Measurements from ENCODE around the gene ADISSP. TPM values are rescaled to one million over a fixed set of nuclear protein-coding genes. Genes with fewer than 3 reads are reported as not detected.

Gene ADISSP
- total RNA-seq, 4 donors from 2014 or later = 3.0 to 19.9 (median 16.3) TPM

DNA sequence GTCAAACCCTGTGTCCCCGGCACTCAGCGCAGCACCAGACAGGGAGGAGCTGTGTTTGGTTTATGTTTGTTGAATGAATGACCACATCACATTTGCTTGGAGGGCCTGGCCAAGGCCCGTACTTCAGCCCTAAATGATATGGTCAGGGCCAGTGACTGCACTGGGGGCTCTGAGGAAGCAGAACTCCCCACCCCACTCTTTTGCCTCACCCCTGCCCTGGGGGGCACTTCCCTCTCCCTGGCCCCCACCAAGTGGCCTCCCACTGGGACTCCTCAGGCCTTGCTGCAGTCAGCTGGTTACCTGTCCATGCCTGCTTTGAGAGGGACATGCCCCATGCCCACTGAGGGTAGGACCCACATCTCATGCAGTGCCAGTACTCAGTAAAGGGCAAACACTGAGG lies 2.9 kb downstream of the ADISSP start:
- peak overlapping the region in 2 of 4 donors; percentile 29 to 97 for H3K27ac ChIP-seq
- H3K27me3 ChIP-seq = no peaks in the 10 kb centered on the region
- peaks cover 0 to 58% (median 33%) of the 10 kb centered on the region in 4 donors for H3K4me1 ChIP-seq
- DNase-seq = no peak
- no peaks in the 10 kb centered on the region for H3K9me3 ChIP-seq
- intact Hi-C loops (cut with DNase I; ENCODE audit: low total_unique reads) (no loop called here), in situ Hi-C loops (cut with MboI; ENCODE audit: low pct_ligation_motif_present in 1 of 4, low pct_unique_long_range_greater_than_20kb in 1 of 4, low sequenced_read_pairs in 3 of 4) (no loop called here)
- TF ChIP-seq, protein P1, sequence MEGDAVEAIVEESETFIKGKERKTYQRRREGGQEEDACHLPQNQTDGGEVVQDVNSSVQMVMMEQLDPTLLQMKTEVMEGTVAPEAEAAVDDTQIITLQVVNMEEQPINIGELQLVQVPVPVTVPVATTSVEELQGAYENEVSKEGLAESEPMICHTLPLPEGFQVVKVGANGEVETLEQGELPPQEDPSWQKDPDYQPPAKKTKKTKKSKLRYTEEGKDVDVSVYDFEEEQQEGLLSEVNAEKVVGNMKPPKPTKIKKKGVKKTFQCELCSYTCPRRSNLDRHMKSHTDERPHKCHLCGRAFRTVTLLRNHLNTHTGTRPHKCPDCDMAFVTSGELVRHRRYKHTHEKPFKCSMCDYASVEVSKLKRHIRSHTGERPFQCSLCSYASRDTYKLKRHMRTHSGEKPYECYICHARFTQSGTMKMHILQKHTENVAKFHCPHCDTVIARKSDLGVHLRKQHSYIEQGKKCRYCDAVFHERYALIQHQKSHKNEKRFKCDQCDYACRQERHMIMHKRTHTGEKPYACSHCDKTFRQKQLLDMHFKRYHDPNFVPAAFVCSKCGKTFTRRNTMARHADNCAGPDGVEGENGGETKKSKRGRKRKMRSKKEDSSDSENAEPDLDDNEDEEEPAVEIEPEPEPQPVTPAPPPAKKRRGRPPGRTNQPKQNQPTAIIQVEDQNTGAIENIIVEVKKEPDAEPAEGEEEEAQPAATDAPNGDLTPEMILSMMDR (IDR thresholded peaks at IDR 0.05) = no peak
- TF ChIP-seq EP300 (IDR thresholded peaks at IDR 0.05; ENCODE audit: low read depth) (no peak), POLR2A (IDR thresholded peaks at IDR 0.05) (no peak), POLR2AphosphoS5 (IDR thresholded peaks at IDR 0.05) (no peak)
- H3K4me3 ChIP-seq = no peak overlapping the region
- 82 to 84% methylated on average over 3 of the region's 3 CpGs for WGBS, 2 donors (ENCODE audit: low coverage in 1 of 2)
- H3K36me3 ChIP-seq = no peaks in the 10 kb centered on the region

DNA sequence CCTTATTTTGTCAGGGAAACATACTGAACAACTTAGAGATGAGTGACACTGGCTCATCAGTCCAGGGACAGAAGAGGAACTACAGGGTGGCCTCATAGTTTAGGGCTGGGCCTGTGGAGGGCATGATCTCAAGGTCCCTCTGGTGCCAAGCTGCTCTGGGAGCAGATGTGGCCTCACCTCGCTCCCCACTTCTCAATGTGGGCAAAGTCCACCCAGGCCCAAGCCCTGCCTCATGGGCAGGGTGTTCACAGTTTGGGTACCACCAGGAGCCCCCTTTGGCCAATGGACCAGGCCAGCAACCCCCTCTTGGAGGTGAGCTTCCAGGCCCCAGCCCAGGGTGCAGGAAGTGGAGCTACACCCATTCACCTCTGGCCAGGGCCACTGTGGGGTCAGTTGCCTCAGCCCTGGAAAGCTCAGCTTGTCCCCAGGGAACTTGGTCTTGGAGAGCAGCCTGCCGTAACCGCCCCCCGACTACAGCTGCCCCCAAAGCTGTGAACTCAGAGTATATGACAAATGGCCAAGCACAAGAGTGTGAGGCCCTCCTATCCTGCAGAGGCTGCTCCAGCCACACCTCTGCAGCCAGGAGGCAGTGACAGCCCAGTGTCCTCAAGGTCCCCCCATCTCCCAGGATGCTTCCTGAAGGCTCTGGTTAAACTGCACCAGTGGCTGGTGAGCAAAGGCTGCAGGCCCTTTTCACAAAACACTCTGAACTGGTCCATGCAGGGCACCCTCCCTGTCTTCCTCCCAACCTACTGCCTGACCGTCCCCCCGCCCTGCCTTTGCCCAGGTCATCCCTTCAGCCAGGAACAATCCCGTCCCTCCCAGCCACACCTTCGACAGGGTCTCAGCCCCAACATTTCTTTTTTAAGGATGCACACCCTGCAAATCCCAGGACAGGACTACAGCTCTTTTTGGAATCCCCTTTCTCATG lies 3.6 kb downstream of the ADISSP start:
- in situ Hi-C loops (cut with MboI; ENCODE audit: low pct_ligation_motif_present in 1 of 4, low pct_unique_long_range_greater_than_20kb in 1 of 4, low sequenced_read_pairs in 3 of 4) (no loop called here), intact Hi-C loops (cut with DNase I; ENCODE audit: low total_unique reads) (no loop called here)
- 89% methylated on average over 8 of the region's 8 CpGs; no CpG with 5 or more reads in 1 of the 2 donors for WGBS, 2 donors (ENCODE audit: low coverage in 1 of 2)
- TF ChIP-seq POLR2AphosphoS5 (IDR thresholded peaks at IDR 0.05) (no peak), POLR2A (IDR thresholded peaks at IDR 0.05) (no peak), EP300 (IDR thresholded peaks at IDR 0.05; ENCODE audit: low read depth) (no peak)
- TF ChIP-seq, protein P1 (IDR thresholded peaks at IDR 0.05) = no peak
- H3K9me3 ChIP-seq = no peaks in the 10 kb centered on the region
- peaks cover 0 to 53% (median 30%) of the 10 kb centered on the region in 4 donors for H3K4me1 ChIP-seq
- DNase-seq = no peak
- no peaks in the 10 kb centered on the region for H3K36me3 ChIP-seq
- no peak overlapping the region for H3K4me3 ChIP-seq
- H3K27me3 ChIP-seq = no peaks in the 10 kb centered on the region
- H3K27ac ChIP-seq = peak overlapping the region in 3 of 4 donors; percentile 29 to 97 (median 51)

DNA sequence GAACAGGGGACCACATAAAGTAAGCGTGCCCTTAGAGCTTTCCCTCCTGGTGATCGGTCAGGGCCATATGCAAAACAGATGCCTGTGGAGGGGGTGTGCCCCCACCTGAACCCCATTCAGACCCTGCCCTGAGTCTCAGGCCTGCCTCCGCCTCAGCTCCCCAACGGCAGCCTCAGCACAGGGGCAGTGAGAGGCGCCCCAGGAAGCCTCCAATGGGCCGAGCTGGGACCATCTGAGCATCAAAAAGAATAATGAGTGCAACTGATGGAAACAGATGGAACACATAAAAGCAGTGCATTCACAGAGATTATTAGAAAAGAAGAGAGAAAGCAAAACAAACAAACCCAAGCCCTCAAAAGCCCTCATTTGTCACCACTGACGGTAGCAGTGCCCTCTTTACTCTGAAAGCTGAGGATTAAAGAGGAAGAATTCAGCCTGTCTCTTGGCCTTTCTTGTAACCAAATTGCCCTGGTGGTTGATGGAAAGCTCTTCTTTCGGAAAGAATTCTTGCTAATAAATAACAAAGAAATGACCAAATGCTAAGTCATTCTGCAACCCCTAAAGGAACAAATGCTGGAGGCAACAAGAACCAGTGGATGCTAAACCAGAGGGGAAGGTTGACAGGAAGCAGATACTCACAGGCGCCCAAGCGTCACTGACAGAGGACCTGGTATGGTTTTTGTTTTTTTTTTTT lies 6.8 kb downstream of the ADISSP start:
- 51 to 69% methylated on average over 4 to 10 of the region's 10 CpGs for WGBS, 2 donors (ENCODE audit: low coverage in 1 of 2)
- no peaks in the 10 kb centered on the region for H3K36me3 ChIP-seq
- no peak overlapping the region for H3K4me3 ChIP-seq
- peaks cover 0 to 29% (median 4%) of the 10 kb centered on the region in 4 donors for H3K4me1 ChIP-seq
- no peak for DNase-seq
- peak overlapping the region in 3 of 4 donors; percentile 15 to 56 (median 31) for H3K27ac ChIP-seq
- no peaks in the 10 kb centered on the region for H3K9me3 ChIP-seq
- intact Hi-C loops (cut with DNase I; ENCODE audit: low total_unique reads) = no loop called here
- TF ChIP-seq, protein P1 (IDR thresholded peaks at IDR 0.05) = no peak
- TF ChIP-seq EP300 (IDR thresholded peaks at IDR 0.05; ENCODE audit: low read depth) (no peak), POLR2A (IDR thresholded peaks at IDR 0.05) (no peak), POLR2AphosphoS5 (IDR thresholded peaks at IDR 0.05) (no peak)
- in situ Hi-C loops (cut with MboI; ENCODE audit: low pct_ligation_motif_present in 1 of 4, low pct_unique_long_range_greater_than_20kb in 1 of 4, low sequenced_read_pairs in 3 of 4) = no loop called here
- no peaks in the 10 kb centered on the region for H3K27me3 ChIP-seq

DNA sequence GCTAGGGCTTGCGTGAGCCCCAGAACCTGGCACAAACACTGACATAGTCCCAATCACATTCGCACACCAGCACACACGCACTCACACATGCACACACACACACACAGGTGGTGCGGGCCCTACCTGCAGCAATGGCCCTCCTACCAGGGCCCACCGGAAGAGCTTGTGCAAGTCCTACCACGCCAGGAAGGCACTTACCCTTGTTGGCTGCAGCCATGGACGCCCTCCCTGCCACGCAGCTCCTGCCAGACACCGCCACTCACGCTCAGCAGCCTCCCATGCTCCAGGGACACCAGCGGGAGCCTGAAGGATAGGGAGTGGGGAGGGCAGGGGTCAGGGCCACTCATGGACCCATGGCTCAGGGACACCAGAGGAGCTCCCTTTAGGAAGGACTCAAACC lies 7.7 kb downstream of the ADISSP start:
- H3K36me3 ChIP-seq = no peaks in the 10 kb centered on the region
- H3K27ac ChIP-seq = no peak overlapping the region
- H3K4me1 ChIP-seq = peaks cover 0 to 20% (median 1%) of the 10 kb centered on the region in 4 donors
- H3K9me3 ChIP-seq = no peaks in the 10 kb centered on the region
- intact Hi-C loops (cut with DNase I; ENCODE audit: low total_unique reads) = no loop called here
- H3K4me3 ChIP-seq = no peak overlapping the region
- in situ Hi-C loops (cut with MboI; ENCODE audit: low pct_ligation_motif_present in 1 of 4, low pct_unique_long_range_greater_than_20kb in 1 of 4, low sequenced_read_pairs in 3 of 4) = no loop called here
- 94% methylated on average over 11 of the region's 11 CpGs; no CpG with 5 or more reads in 1 of the 2 donors for WGBS, 2 donors (ENCODE audit: low coverage in 1 of 2)
- H3K27me3 ChIP-seq = no peaks in the 10 kb centered on the region
- no peak for DNase-seq
- TF ChIP-seq EP300 (IDR thresholded peaks at IDR 0.05; ENCODE audit: low read depth) (no peak), POLR2AphosphoS5 (IDR thresholded peaks at IDR 0.05) (no peak), POLR2A (IDR thresholded peaks at IDR 0.05) (no peak)
- TF ChIP-seq, protein P1 (IDR thresholded peaks at IDR 0.05) = no peak
